ENCODE results near the gene GRIA2.

GRCh38 chr4:157244348-157244747, 23.8 kb downstream of the GRIA2 start:
- no peak for TF ChIP-seq POLR2A (IDR thresholded peaks at IDR 0.05)
- TF ChIP-seq CTCF (IDR thresholded peaks at IDR 0.05) = no peak

Data from thyroid gland (tissue), 4 donors.